IMR-90 (cell line): ENCODE data around the gene MFN2. TPM values are rescaled to one million over a fixed set of nuclear protein-coding genes. Genes with fewer than 3 reads are reported as not detected.

Experiments used
- ATAC-seq: fragments of 200-7000 bp; cut with Tn5 transposase; 2 replicates; pipeline ENCODE4 v1.9.1; 2020; ENCODE audit warnings: low read depth, mild to moderate bottlenecking, moderate library complexity
- BruUV-seq: library from RNA; stranded (reverse); fragments of 400-500 nt; replicated peaks from 2 replicates; lab custom pipeline; 2021; lab: Mats Ljungman, UMichigan
- CTCF ChIA-PET: fragments of 300-600 bp; formaldehyde crosslinking; extraction: SDS; loops from one replicate; lab custom pipeline; 2021; ENCODE audit warnings: antibody characterized with exemption; lab: Yijun Ruan, JAX
- POLR2A ChIA-PET: fragments of 300-600 bp; sonication (Branson Sonifier 250); formaldehyde crosslinking; loops from one replicate; lab custom pipeline; 2022; ENCODE audit warnings: antibody characterized with exemption; ENCODE audit not compliant: unreplicated experiment; lab: Charles Lee
- DNase-seq: peaks from one replicate; pipeline ENCODE4 v3.0.0; 2013
- H2AFZ ChIP-seq: replicated peaks from 2 replicates; pipeline ENCODE3; 2013; ENCODE audit warnings: low read length, mild to moderate bottlenecking; ENCODE audit not compliant: poor library complexity
- H2AK5ac ChIP-seq: 2 replicates; pipeline ENCODE4 v1.6.1; 2013; ENCODE audit warnings: low read depth, low read length, inconsistent platforms
- H2AK9ac ChIP-seq: replicated peaks from 2 replicates; pipeline ENCODE3; 2013; ENCODE audit warnings: mild to moderate bottlenecking, low read depth, low read length, moderate library complexity; ENCODE audit not compliant: poor library complexity
- H2BK120ac ChIP-seq: 2 replicates; pipeline ENCODE4 v1.6.1; 2013; ENCODE audit warnings: low read depth, low read length, inconsistent platforms
- H2BK15ac ChIP-seq: 3 replicates; pipeline ENCODE4 v1.6.1; 2013; ENCODE audit warnings: low read depth, low read length, inconsistent platforms
- H2BK20ac ChIP-seq: 2 replicates; pipeline ENCODE4 v1.6.1; 2013; ENCODE audit warnings: low read depth, mild to moderate bottlenecking, inconsistent platforms, low read length, moderate library complexity
- H2BK5ac ChIP-seq: 2 replicates; pipeline ENCODE4 v1.6.1; 2013; ENCODE audit warnings: mild to moderate bottlenecking, low read depth, low read length, inconsistent platforms; ENCODE audit not compliant: poor library complexity, severe bottlenecking
- H3K14ac ChIP-seq: replicated peaks from 2 replicates; pipeline ENCODE4 v1.6.1; 2013; ENCODE audit warnings: low read depth, low read length, inconsistent platforms
- H3K18ac ChIP-seq: 2 replicates; pipeline ENCODE4 v1.6.1; 2013; ENCODE audit warnings: low read depth, low read length, control low read depth
- H3K23ac ChIP-seq: 2 replicates; pipeline ENCODE4 v1.6.1; 2013; ENCODE audit warnings: low read depth, low read length, inconsistent platforms
- H3K27ac ChIP-seq: 2 replicates; pipeline ENCODE4 v1.5.1; 2013; ENCODE audit warnings: mild to moderate bottlenecking, control low read depth, low read length; ENCODE audit not compliant: insufficient read depth
- H3K27me3 ChIP-seq: 2 replicates; pipeline ENCODE4 v1.6.1; 2013; ENCODE audit warnings: low read length; ENCODE audit not compliant: control insufficient read depth, insufficient read depth
- H3K36me3 ChIP-seq: 2 replicates; pipeline ENCODE4 v1.6.1; 2013; ENCODE audit warnings: low read length, mixed read lengths; ENCODE audit not compliant: control insufficient read depth, insufficient read depth
- H3K4ac ChIP-seq: 2 replicates; pipeline ENCODE4 v1.6.1; 2013; ENCODE audit warnings: low read depth, low read length, inconsistent platforms
- H3K4me1 ChIP-seq: 2 replicates; pipeline ENCODE4 v1.6.1; 2013; ENCODE audit warnings: low read length, mixed read lengths; ENCODE audit not compliant: control insufficient read depth, insufficient read depth
- H3K4me2 ChIP-seq: 2 replicates; pipeline ENCODE4 v1.6.1; 2013; ENCODE audit warnings: low read depth, mild to moderate bottlenecking, control low read depth, low read length, moderate library complexity
- H3K4me3 ChIP-seq: 2 replicates; pipeline ENCODE4 v1.5.1; 2013; ENCODE audit warnings: low read depth, mild to moderate bottlenecking, control low read depth, low read length, moderate library complexity; ENCODE audit not compliant: insufficient read depth
- H3K56ac ChIP-seq: 2 replicates; pipeline ENCODE4 v1.6.1; 2013; ENCODE audit warnings: low read length, inconsistent platforms; ENCODE audit not compliant: insufficient read depth; ENCODE audit errors: extremely low read depth
- H3K79me1 ChIP-seq, 2 experiments: 2 replicates each; pipeline ENCODE4 v1.6.1; 2013; ENCODE audit warnings: low read length in 2 of 2, inconsistent platforms in 1 of 2, low read depth in 1 of 2
- H3K9ac ChIP-seq: 2 replicates; pipeline ENCODE4 v1.6.1; 2013; ENCODE audit warnings: low read depth, low read length, control low read depth
- H3K9me1 ChIP-seq: 2 replicates; pipeline ENCODE4 v1.6.1; 2013; ENCODE audit warnings: low read length, inconsistent platforms; ENCODE audit not compliant: insufficient read depth
- H3K9me3 ChIP-seq: 2 replicates; pipeline ENCODE4 v1.6.1; 2013; ENCODE audit warnings: low read length; ENCODE audit not compliant: control insufficient read depth, insufficient read depth
- H4K20me1 ChIP-seq: 2 replicates; pipeline ENCODE4 v1.6.1; 2013; ENCODE audit warnings: low read length, inconsistent platforms; ENCODE audit not compliant: insufficient read depth
- H4K5ac ChIP-seq: 2 replicates; pipeline ENCODE4 v1.6.1; 2013; ENCODE audit warnings: mild to moderate bottlenecking, low read depth, low read length, control low read depth
- H4K8ac ChIP-seq, 2 experiments: 2 replicates each; pipeline ENCODE4 v1.6.1; 2013; ENCODE audit warnings: low read depth in 2 of 2, low read length in 2 of 2, control low read depth in 1 of 2, inconsistent platforms in 1 of 2
- H4K91ac ChIP-seq: 2 replicates; pipeline ENCODE4 v1.6.1; 2013; ENCODE audit warnings: low read depth, low read length, inconsistent platforms; ENCODE audit not compliant: insufficient read depth
- BHLHE40 ChIP-seq: fragments of 150-350 bp; IDR thresholded peaks from 2 replicates; pipeline ENCODE4 v1.6.1; 2016; ENCODE audit warnings: mild to moderate bottlenecking, low read depth, low read length
- CEBPB ChIP-seq: IDR thresholded peaks from 2 replicates; pipeline ENCODE4 v1.6.1; 2012; ENCODE audit warnings: low read depth, low read length, improper control_type of control experiment
- CHD1 ChIP-seq: IDR thresholded peaks from 2 replicates; pipeline ENCODE4 v1.6.1; 2012; ENCODE audit warnings: low read depth, low read length, improper control_type of control experiment
- FOS ChIP-seq: fragments of 150-350 bp; IDR thresholded peaks from 2 replicates; pipeline ENCODE4 v1.6.1; 2016; ENCODE audit warnings: low read depth, low read length
- MAFK ChIP-seq: IDR thresholded peaks from 2 replicates; pipeline ENCODE4 v1.6.1; 2012; ENCODE audit warnings: low read depth, low read length, improper control_type of control experiment
- MAZ ChIP-seq: IDR thresholded peaks from 2 replicates; pipeline ENCODE4 v1.6.1; 2012; ENCODE audit warnings: low read depth, mild to moderate bottlenecking, low read length, improper control_type of control experiment, moderate library complexity, borderline replicate concordance
- MXI1 ChIP-seq: IDR thresholded peaks from 2 replicates; pipeline ENCODE4 v1.6.1; 2012; ENCODE audit warnings: low read depth, mild to moderate bottlenecking, low read length, moderate library complexity, borderline replicate concordance
- NFE2L2 ChIP-seq: fragments of 150-350 bp; IDR thresholded peaks from 2 replicates; pipeline ENCODE4 v1.6.1; 2016; ENCODE audit warnings: low read depth, mild to moderate bottlenecking, low read length
- POLR2A ChIP-seq: IDR thresholded peaks from 2 replicates; pipeline ENCODE4 v1.6.1; 2012; ENCODE audit warnings: mild to moderate bottlenecking, low read depth, low read length
- RAD21 ChIP-seq: IDR thresholded peaks from 2 replicates; pipeline ENCODE4 v1.6.1; 2012; ENCODE audit warnings: low read length, improper control_type of control experiment
- RCOR1 ChIP-seq: IDR thresholded peaks from 2 replicates; pipeline ENCODE4 v1.6.1; 2012; ENCODE audit warnings: mild to moderate bottlenecking, low read length, improper control_type of control experiment; ENCODE audit not compliant: insufficient replicate concordance
- RFX5 ChIP-seq: IDR thresholded peaks from 2 replicates; pipeline ENCODE4 v1.8.0; 2012; ENCODE audit warnings: low read depth, mild to moderate bottlenecking, low read length, moderate library complexity
- SMC3 ChIP-seq: fragments of 150-350 bp; IDR thresholded peaks from 2 replicates; pipeline ENCODE4 v1.6.1; 2016; ENCODE audit warnings: low read depth, mild to moderate bottlenecking, antibody characterized with exemption, low read length, moderate library complexity
- WGBS, 2 experiments: methylation state at CpG; one replicate each; pipeline versions ENCODE4 v1.1.5 to v1.1.7; 2013; ENCODE audit warnings: missing lambda C conversion rate in 2 of 2; ENCODE audit not compliant: insufficient read length in 1 of 2; ENCODE audit errors: extremely low coverage in 2 of 2; 5-methylcytosine and 5-hydroxymethylcytosine counted together
- dilution Hi-C: fragments of 300-500 bp; cut with HindIII; formaldehyde crosslinking; loops from one replicate; pipeline ENCODE4 v1.14.3; 2018; ENCODE audit warnings: low sequenced_read_pairs; ENCODE audit not compliant: unreplicated experiment
- in situ Hi-C: fragments of 300-500 bp; cut with MboI; formaldehyde crosslinking; loops from 3 replicates; pipeline ENCODE4 v1.14.3; 2019; ENCODE audit warnings: low sequenced_read_pairs, inconsistent platforms, mixed read lengths
- intact Hi-C: fragments of 100-400 bp; cut with micrococcal nuclease; formaldehyde crosslinking; loops from 2 replicates; pipeline ENCODE4 v1.10.0; 2022
- polyA plus RNA-seq, 3 experiments: library from polyadenylated mRNA; depleted of rRNA; stranded (reverse); fragments of >200 nt; gene quantifications; 2 replicates each; pipeline ENCODE4 v1.2.3, GENCODE V29; 2012; ENCODE audit warnings: low replicate concordance in 1 of 3
- total RNA-seq: library from RNA; depleted of rRNA; stranded (reverse); fragments of >200 nt; gene quantifications from 2 replicates; pipeline ENCODE4 v1.2.3, GENCODE V29; 2012
- TF ChIP-seq, protein P1 (sequence below): conservative IDR thresholded peaks from 2 replicates; pipeline ENCODE4 v1.5.1; 2012; ENCODE audit warnings: mild to moderate bottlenecking, low read depth, low read length, improper control_type of control experiment
- TF ChIP-seq, protein P2 (sequence below): fragments of 150-350 bp; IDR thresholded peaks from 2 replicates; pipeline ENCODE4 v1.6.1; 2017; ENCODE audit warnings: mild to moderate bottlenecking, antibody characterized with exemption, low read length, low read depth
- TF ChIP-seq, protein P3 (sequence below): fragments of 150-350 bp; IDR thresholded peaks from 2 replicates; pipeline ENCODE4 v1.6.1; 2016; ENCODE audit warnings: low read depth, mild to moderate bottlenecking, low read length, moderate library complexity, borderline replicate concordance

The MFN2 gene
- total and polyA plus RNA-seq, 2 of the 4 experiments (the other 2 are of a cell fraction) = 52.8 to 84.2 TPM

DNA sequence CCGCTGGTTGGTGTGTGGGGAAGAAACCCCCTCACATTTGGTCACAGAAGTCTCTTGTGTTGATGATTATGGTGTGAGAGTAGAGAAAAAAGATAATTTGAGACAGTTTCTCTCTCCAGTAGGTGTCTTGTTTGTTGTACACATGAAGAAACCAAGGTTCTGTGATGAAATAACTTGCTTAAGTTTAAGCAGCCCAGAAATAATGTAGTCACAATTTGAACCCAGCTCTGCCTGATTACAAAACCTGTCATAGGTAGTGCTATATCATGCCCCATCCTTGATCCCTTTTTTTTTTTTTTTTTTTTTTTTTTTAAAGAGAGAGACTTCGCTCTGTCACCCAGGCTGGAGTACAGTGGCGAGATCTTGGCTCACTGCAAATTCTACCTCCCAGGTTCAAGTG, 4.9 kb downstream of the MFN2 start:
- Histone ChIP-seq H3K36me3 (peaks cover 43% of the 10 kb centered on the region), H2BK20ac (no peak overlapping the region), H4K8ac (no peak overlapping the region), H3K14ac (no peak overlapping the region), H3K23ac (no peak overlapping the region), H3K56ac (no peak overlapping the region), H2BK120ac (no peak overlapping the region), H4K91ac (no peak overlapping the region), H4K5ac (no peak overlapping the region), H2AK5ac (no peak overlapping the region), H3K27ac (no peak overlapping the region), H3K4me1 (0 out of 2 replicates have a peak, but pooled peaks cover 2% of the 10 kb centered on the region), H3K79me1 (peaks cover 54 to 62% of the 10 kb centered on the region in 2 experiments), H2BK5ac (no peak overlapping the region), H2AFZ (no peak overlapping the region), H3K18ac (no peak overlapping the region), H3K27me3 (no peaks in the 10 kb centered on the region), H3K9me3 (no peaks in the 10 kb centered on the region), H3K9me1 (peaks cover 4% of the 10 kb centered on the region; the same call in 1 of the 2 replicates), H3K4ac (no peak overlapping the region), H2AK9ac (no peak overlapping the region), H3K9ac (no peak overlapping the region), H3K4me2 (no peak overlapping the region), H2BK15ac (no peak overlapping the region), H4K20me1 (peaks cover 17% of the 10 kb centered on the region), H3K4me3 (no peak overlapping the region)
- ChIA-PET CTCF (no interaction called here), POLR2A (no interaction called here)
- no TSS peak for BruUV-seq
- ATAC-seq (no peak), DNase-seq (no peak)
- dilution Hi-C loops (no loop called here), in situ Hi-C loops (no loop called here), intact Hi-C loops (no loop called here)
- no CpG with 5 or more reads among the region's 3 CpGs for WGBS, 2 experiments
- TF ChIP-seq, protein P1, sequence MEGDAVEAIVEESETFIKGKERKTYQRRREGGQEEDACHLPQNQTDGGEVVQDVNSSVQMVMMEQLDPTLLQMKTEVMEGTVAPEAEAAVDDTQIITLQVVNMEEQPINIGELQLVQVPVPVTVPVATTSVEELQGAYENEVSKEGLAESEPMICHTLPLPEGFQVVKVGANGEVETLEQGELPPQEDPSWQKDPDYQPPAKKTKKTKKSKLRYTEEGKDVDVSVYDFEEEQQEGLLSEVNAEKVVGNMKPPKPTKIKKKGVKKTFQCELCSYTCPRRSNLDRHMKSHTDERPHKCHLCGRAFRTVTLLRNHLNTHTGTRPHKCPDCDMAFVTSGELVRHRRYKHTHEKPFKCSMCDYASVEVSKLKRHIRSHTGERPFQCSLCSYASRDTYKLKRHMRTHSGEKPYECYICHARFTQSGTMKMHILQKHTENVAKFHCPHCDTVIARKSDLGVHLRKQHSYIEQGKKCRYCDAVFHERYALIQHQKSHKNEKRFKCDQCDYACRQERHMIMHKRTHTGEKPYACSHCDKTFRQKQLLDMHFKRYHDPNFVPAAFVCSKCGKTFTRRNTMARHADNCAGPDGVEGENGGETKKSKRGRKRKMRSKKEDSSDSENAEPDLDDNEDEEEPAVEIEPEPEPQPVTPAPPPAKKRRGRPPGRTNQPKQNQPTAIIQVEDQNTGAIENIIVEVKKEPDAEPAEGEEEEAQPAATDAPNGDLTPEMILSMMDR = no peak
- TF ChIP-seq SMC3 (no peak), CEBPB (no peak), MAZ (no peak), FOS (no peak), MAFK (no peak), RCOR1 (no peak), NFE2L2 (no peak), BHLHE40 (no peak), RAD21 (no peak), CHD1 (no peak), POLR2A (no peak), RFX5 (no peak), MXI1 (no peak)
- TF ChIP-seq, protein P2, sequence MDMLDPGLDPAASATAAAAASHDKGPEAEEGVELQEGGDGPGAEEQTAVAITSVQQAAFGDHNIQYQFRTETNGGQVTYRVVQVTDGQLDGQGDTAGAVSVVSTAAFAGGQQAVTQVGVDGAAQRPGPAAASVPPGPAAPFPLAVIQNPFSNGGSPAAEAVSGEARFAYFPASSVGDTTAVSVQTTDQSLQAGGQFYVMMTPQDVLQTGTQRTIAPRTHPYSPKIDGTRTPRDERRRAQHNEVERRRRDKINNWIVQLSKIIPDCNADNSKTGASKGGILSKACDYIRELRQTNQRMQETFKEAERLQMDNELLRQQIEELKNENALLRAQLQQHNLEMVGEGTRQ = no peak
- TF ChIP-seq, protein P3, sequence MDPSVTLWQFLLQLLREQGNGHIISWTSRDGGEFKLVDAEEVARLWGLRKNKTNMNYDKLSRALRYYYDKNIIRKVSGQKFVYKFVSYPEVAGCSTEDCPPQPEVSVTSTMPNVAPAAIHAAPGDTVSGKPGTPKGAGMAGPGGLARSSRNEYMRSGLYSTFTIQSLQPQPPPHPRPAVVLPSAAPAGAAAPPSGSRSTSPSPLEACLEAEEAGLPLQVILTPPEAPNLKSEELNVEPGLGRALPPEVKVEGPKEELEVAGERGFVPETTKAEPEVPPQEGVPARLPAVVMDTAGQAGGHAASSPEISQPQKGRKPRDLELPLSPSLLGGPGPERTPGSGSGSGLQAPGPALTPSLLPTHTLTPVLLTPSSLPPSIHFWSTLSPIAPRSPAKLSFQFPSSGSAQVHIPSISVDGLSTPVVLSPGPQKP = no peak
